ENCODE data around the gene SCFD2. TPM values are rescaled to one million over a fixed set of nuclear protein-coding genes. Genes with fewer than 3 reads are reported as not detected.

SCFD2 gene
- total and polyA plus RNA-seq, 2 experiments from 2014 or later, result 13.2 to 15.9 TPM

DNA sequence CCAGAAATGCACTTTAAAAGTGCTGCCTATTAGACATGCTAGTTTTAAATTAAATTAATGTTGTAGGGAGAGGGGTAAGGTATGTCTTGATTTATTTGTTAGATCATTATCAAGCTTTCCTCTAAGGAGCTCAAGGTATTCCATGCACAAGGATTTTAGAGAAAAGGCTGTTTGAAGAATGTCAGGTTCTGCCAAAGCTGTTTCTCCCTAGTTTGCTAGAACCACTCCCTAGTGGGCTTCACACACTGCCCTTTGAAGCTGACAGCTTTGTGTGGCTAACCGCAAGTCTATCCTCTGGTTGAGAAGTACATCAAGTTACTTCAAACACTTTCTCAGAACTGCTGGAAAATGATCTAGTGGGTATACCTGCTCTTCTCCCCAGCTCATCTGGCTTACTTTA, 471.4 kb downstream of the SCFD2 start:
- Histone ChIP-seq H3K27me3 (no peaks in the 10 kb centered on the region), H3K36me3 (no peaks in the 10 kb centered on the region), H3K4me3 (no peak overlapping the region), H3K4me1 (ENCODE audit: low read depth) (peaks cover 7% of the 10 kb centered on the region), H3K27ac (no peak overlapping the region), H3K9me3 (ENCODE audit: low read depth) (no peaks in the 10 kb centered on the region)
- TF ChIP-seq, protein P1, sequence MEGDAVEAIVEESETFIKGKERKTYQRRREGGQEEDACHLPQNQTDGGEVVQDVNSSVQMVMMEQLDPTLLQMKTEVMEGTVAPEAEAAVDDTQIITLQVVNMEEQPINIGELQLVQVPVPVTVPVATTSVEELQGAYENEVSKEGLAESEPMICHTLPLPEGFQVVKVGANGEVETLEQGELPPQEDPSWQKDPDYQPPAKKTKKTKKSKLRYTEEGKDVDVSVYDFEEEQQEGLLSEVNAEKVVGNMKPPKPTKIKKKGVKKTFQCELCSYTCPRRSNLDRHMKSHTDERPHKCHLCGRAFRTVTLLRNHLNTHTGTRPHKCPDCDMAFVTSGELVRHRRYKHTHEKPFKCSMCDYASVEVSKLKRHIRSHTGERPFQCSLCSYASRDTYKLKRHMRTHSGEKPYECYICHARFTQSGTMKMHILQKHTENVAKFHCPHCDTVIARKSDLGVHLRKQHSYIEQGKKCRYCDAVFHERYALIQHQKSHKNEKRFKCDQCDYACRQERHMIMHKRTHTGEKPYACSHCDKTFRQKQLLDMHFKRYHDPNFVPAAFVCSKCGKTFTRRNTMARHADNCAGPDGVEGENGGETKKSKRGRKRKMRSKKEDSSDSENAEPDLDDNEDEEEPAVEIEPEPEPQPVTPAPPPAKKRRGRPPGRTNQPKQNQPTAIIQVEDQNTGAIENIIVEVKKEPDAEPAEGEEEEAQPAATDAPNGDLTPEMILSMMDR (IDR thresholded peaks at IDR 0.05; ENCODE audit: low read depth, low read length), result no peak
- DNase-seq (ENCODE audit: low read depth in 1 of 2, low spot score in 1 of 2), result no peak

DNA sequence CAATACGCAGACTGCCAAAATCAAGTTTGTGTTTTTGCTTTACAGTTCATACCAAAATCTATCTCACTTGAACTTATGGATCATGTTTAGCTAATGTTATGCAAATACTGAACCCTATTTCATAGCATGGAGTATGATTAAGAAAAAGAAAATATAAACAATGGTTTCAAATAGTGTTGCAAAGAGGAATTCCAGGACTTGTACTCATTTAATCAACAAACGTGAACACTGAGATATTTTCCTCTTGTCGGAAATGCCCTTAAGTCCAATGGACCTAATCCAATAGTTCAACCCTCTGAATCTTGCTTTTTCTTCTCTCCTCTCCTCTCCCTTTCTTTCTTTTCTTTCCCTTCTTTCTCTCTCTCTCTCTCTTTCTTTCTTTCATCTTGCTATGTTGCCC, 473.0 kb downstream of the SCFD2 start:
- Histone ChIP-seq H3K4me3 (no peak overlapping the region), H3K9me3 (ENCODE audit: low read depth) (no peaks in the 10 kb centered on the region), H3K36me3 (no peaks in the 10 kb centered on the region), H3K4me1 (ENCODE audit: low read depth) (peaks cover 7% of the 10 kb centered on the region), H3K27me3 (no peaks in the 10 kb centered on the region), H3K27ac (no peak overlapping the region)
- DNase-seq (ENCODE audit: low read depth in 1 of 2, low spot score in 1 of 2), result no peak
- TF ChIP-seq, protein P1 (IDR thresholded peaks at IDR 0.05; ENCODE audit: low read depth, low read length), result no peak

GRCh38 chr4:52891743-52892142, 474.1 kb downstream of the SCFD2 start:
- Histone ChIP-seq H3K27me3 (no peaks in the 10 kb centered on the region), H3K4me3 (no peak overlapping the region), H3K9me3 (ENCODE audit: low read depth) (no peaks in the 10 kb centered on the region), H3K36me3 (no peaks in the 10 kb centered on the region), H3K4me1 (ENCODE audit: low read depth) (peaks cover 7% of the 10 kb centered on the region), H3K27ac (no peak overlapping the region)
- no peak for DNase-seq (ENCODE audit: low read depth in 1 of 2, low spot score in 1 of 2)
- TF ChIP-seq, protein P1 (IDR thresholded peaks at IDR 0.05; ENCODE audit: low read depth, low read length), result no peak

DNA sequence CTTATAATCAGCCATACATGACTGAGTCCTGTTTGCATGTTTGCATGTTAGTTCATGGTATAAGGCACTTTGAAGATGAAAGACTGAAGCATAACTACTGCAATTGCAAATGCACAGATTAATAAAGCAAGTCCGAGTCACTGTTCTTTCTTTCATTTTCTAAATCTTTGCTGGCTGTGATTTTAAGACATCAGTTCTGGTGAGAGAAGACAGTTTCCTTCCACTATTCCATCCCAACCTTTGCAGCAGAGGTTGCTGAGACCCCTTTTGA, 475.4 kb downstream of the SCFD2 start:
- Histone ChIP-seq H3K27ac (no peak overlapping the region), H3K4me3 (no peak overlapping the region), H3K36me3 (no peaks in the 10 kb centered on the region), H3K27me3 (no peaks in the 10 kb centered on the region), H3K4me1 (ENCODE audit: low read depth) (peaks cover 7% of the 10 kb centered on the region), H3K9me3 (ENCODE audit: low read depth) (no peaks in the 10 kb centered on the region)
- TF ChIP-seq, protein P1 (IDR thresholded peaks at IDR 0.05; ENCODE audit: low read depth, low read length), result no peak
- DNase-seq (ENCODE audit: low read depth in 1 of 2, low spot score in 1 of 2), result no peak

- Histone ChIP-seq H3K27ac (no peak overlapping the region), H3K9me3 (ENCODE audit: low read depth) (no peaks in the 10 kb centered on the region), H3K27me3 (no peaks in the 10 kb centered on the region), H3K36me3 (no peaks in the 10 kb centered on the region), H3K4me1 (ENCODE audit: low read depth) (peaks cover 7% of the 10 kb centered on the region), H3K4me3 (no peak overlapping the region)
- no peak for DNase-seq (ENCODE audit: low read depth in 1 of 2, low spot score in 1 of 2)
- TF ChIP-seq, protein P1 (IDR thresholded peaks at IDR 0.05; ENCODE audit: low read depth, low read length), result no peak
These were observed 475.9 kb downstream of the SCFD2 start for GRCh38 chr4:52889778-52890520.

All from cardiac muscle cell (in vitro differentiated cells and primary cell).